ENCODE measurements around the gene SMIM35.

SMIM35 gene

DNA sequence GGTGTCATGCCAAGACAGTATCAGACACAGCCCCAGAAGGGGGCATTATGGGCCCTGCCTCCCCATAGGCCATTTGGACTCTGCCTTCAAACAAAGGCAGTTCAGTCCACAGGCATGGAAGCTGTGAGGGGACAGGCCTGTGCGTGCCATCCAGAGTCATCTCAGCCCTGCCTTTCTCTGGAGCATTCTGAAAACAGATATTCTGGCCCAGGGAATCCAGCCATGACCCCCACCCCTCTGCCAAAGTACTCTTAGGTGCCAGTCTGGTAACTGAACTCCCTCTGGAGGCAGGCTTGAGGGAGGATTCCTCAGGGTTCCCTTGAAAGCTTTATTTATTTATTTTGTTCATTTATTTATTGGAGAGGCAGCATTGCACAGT lies 85.9 kb downstream of the SMIM35 start:
- DNase-seq (ENCODE audit: low spot score in 2 of 2): no peak
- in situ Hi-C loops (cut with MboI; ENCODE audit: low sequenced_read_pairs): no loop called here
- Histone ChIP-seq H3K4me3 (no peak overlapping the region), H3K9me3 (no peaks in the 10 kb centered on the region), H3K27me3 (ENCODE audit: low read depth) (peaks cover 6% of the 10 kb centered on the region; the same call in 1 of the 2 replicates), H3K4me1 (no peaks in the 10 kb centered on the region), H3K36me3 (replicated peaks) (no peaks in the 10 kb centered on the region)

DNA sequence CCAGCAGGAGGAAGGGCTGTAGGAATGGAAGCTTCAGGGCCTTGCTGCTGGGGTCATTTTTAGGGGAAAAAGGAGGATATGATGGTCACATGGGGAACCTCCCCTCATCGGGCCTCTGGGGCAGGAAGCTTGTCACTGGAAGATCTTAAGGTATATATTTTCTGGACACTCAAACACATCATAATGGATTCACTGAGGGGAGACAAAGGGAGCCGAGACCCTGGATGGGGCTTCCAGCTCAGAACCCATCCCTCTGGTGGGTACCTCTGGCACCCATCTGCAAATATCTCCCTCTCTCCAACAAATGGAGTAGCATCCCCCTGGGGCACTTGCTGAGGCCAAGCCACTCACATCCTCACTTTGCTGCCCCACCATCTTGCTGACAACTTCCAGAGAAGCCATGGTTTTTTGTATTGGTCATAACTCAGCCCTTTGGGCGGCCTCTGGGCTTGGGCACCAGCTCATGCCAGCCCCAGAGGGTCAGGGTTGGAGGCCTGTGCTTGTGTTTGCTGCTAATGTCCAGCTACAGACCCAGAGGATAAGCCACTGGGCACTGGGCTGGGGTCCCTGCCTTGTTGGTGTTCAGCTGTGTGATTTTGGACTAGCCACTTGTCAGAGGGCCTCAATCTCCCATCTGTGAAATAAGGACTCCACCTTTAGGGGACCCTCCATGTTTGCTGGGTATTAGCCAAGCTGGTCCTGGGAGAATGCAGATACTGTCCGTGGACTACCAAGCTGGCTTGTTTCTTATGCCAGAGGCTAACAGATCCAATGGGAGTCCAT lies 86.5 kb downstream of the SMIM35 start:
- H3K4me3 ChIP-seq: no peak overlapping the region
- H3K27me3 ChIP-seq (ENCODE audit: low read depth): peaks cover 6% of the 10 kb centered on the region; the same call in 1 of the 2 replicates
- H3K9me3 ChIP-seq: no peaks in the 10 kb centered on the region
- H3K36me3 ChIP-seq (replicated peaks): no peaks in the 10 kb centered on the region
- DNase-seq (ENCODE audit: low spot score in 2 of 2): no peak
- H3K4me1 ChIP-seq: no peaks in the 10 kb centered on the region
- in situ Hi-C loops (cut with MboI; ENCODE audit: low sequenced_read_pairs): no loop called here

DNA sequence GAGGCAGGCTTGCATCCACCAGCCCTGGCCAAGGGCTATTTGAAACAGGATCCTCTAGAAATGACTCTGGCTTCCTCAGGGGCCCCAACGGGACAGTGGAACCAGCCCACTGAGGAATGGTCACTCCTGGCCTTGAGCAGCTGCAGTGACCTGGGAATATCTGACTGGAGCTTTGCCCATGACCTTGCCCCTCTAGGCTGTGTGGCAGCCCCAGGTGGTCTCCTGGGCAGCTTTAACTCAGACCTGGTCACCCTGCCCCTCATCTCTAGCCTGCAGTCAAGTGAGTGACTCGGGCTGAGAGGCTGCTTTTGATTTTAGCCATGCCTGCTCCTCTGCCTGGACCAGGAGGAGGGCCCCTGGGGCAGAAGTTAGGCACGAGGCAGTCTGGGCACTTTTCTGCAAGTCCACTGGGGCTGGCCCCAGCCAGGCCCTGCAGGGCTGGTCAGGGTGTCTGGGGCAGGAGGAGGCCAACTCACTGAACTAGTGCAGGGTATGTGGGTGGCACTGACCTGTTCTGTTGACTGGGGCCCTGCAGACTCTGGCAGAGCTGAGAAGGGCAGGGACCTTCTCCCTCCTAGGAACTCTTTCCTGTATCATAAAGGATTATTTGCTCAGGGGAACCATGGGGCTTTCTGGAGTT lies 87.3 kb downstream of the SMIM35 start:
- in situ Hi-C loops (cut with MboI; ENCODE audit: low sequenced_read_pairs): no loop called here
- no peak for DNase-seq (ENCODE audit: low spot score in 2 of 2)
- Histone ChIP-seq H3K4me1 (no peaks in the 10 kb centered on the region), H3K9me3 (no peaks in the 10 kb centered on the region), H3K4me3 (no peak overlapping the region), H3K27me3 (ENCODE audit: low read depth) (peaks cover 1% of the 10 kb centered on the region; the same call in 1 of the 2 replicates), H3K36me3 (replicated peaks) (no peaks in the 10 kb centered on the region)

DNA sequence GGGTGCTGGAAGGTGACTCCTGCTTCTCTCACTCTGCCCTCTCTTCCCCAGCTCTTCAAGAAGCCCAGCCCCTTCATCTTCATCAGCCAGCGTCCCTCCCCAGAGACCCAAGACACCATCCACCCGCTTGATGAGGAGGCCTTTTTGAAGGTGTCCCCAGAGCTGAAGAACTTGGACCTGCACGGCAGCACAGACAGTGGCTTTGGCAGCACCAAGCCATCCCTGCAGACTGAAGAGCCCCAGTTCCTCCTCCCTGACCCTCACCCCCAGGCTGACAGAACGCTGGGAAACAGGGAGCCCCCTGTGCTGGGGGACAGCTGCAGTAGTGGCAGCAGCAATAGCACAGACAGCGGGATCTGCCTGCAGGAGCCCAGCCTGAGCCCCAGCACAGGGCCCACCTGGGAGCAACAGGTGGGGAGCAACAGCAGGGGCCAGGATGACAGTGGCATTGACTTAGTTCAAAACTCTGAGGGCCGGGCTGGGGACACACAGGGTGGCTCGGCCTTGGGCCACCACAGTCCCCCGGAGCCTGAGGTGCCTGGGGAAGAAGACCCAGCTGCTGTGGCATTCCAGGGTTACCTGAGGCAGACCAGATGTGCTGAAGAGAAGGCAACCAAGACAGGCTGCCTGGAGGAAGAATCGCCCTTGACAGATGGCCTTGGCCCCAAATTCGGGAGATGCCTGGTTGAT lies 88.0 kb downstream of the SMIM35 start:
- in situ Hi-C loops (cut with MboI; ENCODE audit: low sequenced_read_pairs): no loop called here
- no peak for DNase-seq (ENCODE audit: low spot score in 2 of 2)
- Histone ChIP-seq H3K9me3 (no peaks in the 10 kb centered on the region), H3K36me3 (replicated peaks) (no peaks in the 10 kb centered on the region), H3K4me3 (no peak overlapping the region), H3K4me1 (no peaks in the 10 kb centered on the region), H3K27me3 (ENCODE audit: low read depth) (no peaks in the 10 kb centered on the region; the same call in 1 of the 2 replicates)

DNA sequence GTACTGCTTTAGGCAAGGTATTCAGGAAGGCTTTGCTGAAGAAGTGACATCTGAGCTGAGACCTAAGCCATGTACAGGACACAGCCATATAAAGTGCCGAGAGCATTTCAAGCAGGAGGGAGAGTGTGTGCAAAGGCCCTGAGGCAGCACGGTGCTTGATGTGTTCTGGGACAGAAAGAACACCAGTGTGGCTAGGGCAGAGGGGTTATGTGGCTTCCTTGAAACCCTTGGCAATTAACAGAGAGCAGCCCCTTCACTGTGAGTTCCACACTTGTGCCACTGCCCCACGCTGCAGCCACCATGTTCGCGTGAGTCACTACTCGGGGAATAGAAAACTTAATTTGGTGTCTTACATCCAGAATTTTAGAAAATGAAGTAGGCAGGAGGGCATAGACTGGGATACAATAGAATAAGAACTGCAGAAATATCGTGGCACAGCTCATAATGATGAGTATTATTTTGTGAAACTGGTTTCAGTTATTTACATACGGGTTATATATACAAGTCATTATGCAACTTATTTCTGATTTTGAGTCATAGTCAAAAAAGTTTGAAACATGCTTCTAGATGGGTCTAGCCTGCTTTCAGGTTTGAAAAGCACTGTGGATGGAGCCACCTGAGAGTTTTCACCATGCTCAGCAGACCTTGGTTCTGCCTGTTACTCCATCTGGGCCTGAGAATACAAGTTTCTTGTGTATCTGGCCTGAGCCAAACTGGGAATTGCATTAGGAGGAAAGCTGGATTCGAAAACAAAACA lies 88.8 kb downstream of the SMIM35 start:
- no peak overlapping the region for H3K4me3 ChIP-seq
- in situ Hi-C loops (cut with MboI; ENCODE audit: low sequenced_read_pairs): no loop called here
- H3K9me3 ChIP-seq: no peaks in the 10 kb centered on the region
- no peak for DNase-seq (ENCODE audit: low spot score in 2 of 2)
- no peaks in the 10 kb centered on the region for H3K4me1 ChIP-seq
- no peaks in the 10 kb centered on the region for H3K27me3 ChIP-seq (ENCODE audit: low read depth)
- H3K36me3 ChIP-seq (replicated peaks): no peaks in the 10 kb centered on the region

DNA sequence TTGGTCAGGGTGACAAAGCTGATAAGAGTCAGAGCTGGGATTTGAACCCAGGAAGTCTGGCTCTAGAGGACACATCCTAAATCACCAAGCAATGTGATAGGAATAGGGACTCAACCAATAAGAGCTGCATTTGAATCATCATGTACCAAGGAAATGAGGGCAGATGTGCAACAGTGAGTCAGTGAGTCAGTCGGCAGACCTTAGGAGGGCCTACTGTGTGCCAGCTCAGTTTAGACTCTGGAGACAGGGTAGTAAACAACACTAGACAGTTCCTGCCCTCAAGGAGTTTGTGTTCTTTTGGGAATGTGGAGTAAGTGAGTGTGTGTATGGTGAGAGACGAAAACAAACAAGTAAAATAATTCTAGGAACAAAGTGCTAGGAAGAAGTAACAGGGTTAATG lies 89.4 kb downstream of the SMIM35 start:
- H3K36me3 ChIP-seq (replicated peaks): no peaks in the 10 kb centered on the region
- no peaks in the 10 kb centered on the region for H3K4me1 ChIP-seq
- no peak overlapping the region for H3K4me3 ChIP-seq
- no peak for DNase-seq (ENCODE audit: low spot score in 2 of 2)
- in situ Hi-C loops (cut with MboI; ENCODE audit: low sequenced_read_pairs): no loop called here
- no peaks in the 10 kb centered on the region for H3K9me3 ChIP-seq
- H3K27me3 ChIP-seq (ENCODE audit: low read depth): peaks cover 1% of the 10 kb centered on the region; the same call in 1 of the 2 replicates

DNA sequence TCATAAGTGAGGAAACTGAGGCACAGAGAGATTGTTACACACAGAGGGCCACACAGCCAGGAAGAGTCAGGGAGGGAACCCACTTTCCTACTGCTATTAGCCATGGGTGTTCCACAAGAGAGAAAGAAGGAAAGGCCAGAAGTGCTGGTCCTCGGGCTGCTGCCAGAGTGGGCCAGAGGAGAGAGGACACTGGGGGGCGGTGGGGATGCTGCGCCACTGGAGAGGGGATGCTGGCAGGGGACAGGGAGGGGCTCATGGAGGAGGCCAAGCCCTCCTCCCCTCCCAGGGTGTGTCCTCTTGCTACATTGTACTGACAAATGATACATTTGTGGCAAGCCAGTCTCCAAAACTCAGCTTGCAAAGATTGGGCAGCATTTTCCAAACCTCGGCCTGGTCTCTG lies 90.7 kb downstream of the SMIM35 start:
- Histone ChIP-seq H3K36me3 (replicated peaks) (no peaks in the 10 kb centered on the region), H3K4me3 (no peak overlapping the region), H3K27me3 (ENCODE audit: low read depth) (peaks cover 2% of the 10 kb centered on the region; the same call in 1 of the 2 replicates), H3K4me1 (no peaks in the 10 kb centered on the region), H3K9me3 (no peaks in the 10 kb centered on the region)
- DNase-seq (ENCODE audit: low spot score in 2 of 2): no peak
- in situ Hi-C loops (cut with MboI; ENCODE audit: low sequenced_read_pairs): no loop called here

DNA sequence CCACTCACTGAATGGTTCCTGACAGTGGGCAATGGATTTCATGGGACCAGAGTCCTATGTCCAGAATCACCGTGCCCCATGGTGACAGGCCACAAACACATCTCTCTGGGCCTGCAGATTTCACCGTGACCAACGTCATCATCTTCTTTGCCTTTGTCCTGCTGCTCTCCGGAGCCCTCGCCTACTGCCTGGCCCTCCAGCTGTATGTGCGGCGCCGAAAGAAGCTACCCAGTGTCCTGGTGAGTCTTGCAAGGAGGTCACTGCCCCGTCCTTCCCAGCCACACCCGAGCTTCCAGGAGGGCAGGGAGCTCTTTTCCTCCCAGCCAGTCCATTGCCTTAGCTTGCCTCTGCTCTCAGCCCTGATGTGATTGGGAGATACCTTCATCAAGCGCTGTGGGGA lies 91.3 kb downstream of the SMIM35 start:
- H3K36me3 ChIP-seq (replicated peaks): no peaks in the 10 kb centered on the region
- H3K4me3 ChIP-seq: no peak overlapping the region
- H3K9me3 ChIP-seq: no peaks in the 10 kb centered on the region
- H3K4me1 ChIP-seq: no peaks in the 10 kb centered on the region
- peaks cover 2% of the 10 kb centered on the region; the same call in 1 of the 2 replicates for H3K27me3 ChIP-seq (ENCODE audit: low read depth)
- in situ Hi-C loops (cut with MboI; ENCODE audit: low sequenced_read_pairs): no loop called here
- DNase-seq (ENCODE audit: low spot score in 2 of 2): no peak

DNA sequence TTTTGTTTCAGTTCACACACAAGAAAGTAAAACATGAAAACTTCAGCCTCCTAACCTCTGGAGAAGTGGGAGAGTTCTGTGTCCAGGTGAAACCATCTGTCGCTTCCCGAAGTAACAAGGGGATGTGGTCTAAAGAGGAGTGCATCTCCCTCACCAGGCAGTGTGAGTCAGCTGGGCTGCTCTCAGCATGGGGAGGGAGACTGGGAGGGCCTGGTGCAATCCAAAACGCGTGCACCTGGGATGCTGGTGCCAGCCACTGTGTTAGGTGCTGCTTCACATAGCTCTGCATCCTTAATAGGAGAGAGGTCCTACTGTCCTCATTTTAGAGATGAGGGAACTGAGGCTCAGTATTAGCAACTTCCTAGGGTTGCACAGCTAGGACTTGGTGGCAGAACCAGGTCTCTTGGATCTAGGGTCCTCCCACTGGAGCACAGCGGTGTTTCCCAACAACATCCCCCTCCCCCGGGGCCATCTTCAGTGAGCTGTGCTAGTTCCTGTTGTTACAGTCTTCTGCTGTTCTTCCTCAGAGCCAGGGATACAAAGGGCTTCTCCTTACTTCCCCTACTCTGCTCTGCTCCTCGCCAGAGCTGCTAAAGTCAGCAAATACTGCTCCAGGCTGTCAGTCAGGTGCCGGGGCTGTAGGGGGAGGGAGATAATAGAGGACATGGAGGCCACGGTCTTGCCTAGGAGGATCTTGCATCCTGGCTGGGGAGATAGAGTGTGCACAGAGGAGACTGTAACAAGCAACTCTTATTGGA lies 92.6 kb downstream of the SMIM35 start:
- no peak overlapping the region for H3K4me3 ChIP-seq

DNA sequence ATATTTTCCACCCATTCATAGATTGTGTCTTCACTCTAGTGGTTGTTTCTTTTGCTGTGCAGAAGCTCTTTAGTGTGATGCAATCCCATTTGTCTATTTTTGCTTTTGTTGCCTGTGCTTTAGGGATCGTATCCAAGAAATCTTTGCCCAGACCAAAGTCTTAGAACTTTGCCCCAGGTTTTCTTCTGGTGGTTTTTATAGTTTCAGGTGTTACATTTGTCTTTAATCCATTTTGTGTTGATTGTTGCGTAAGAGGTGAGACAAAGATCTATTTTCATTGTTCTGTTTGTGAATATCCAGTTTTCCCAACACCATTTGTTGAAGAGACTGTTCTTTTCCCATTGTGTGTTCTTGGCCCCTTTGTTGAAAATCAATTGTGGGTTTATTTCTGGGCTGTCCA lies 94.1 kb downstream of the SMIM35 start:
- peaks cover 2% of the 10 kb centered on the region for H3K27me3 ChIP-seq (ENCODE audit: low read depth)
- in situ Hi-C loops (cut with MboI; ENCODE audit: low sequenced_read_pairs): no loop called here
- H3K9me3 ChIP-seq: no peaks in the 10 kb centered on the region
- H3K4me3 ChIP-seq: no peak overlapping the region
- no peaks in the 10 kb centered on the region for H3K36me3 ChIP-seq (replicated peaks)
- no peaks in the 10 kb centered on the region for H3K4me1 ChIP-seq
- no peak for DNase-seq (ENCODE audit: low spot score in 2 of 2)

More for the DNA sequence above, 92.6 kb downstream of the SMIM35 start:
- Histone ChIP-seq H3K4me1 (no peaks in the 10 kb centered on the region), H3K9me3 (no peaks in the 10 kb centered on the region), H3K36me3 (replicated peaks) (no peaks in the 10 kb centered on the region), H3K27me3 (ENCODE audit: low read depth) (peaks cover 2% of the 10 kb centered on the region; the same call in 1 of the 2 replicates)
- DNase-seq (ENCODE audit: low spot score in 2 of 2): no peak
- in situ Hi-C loops (cut with MboI; ENCODE audit: low sequenced_read_pairs): no loop called here

DNA sequence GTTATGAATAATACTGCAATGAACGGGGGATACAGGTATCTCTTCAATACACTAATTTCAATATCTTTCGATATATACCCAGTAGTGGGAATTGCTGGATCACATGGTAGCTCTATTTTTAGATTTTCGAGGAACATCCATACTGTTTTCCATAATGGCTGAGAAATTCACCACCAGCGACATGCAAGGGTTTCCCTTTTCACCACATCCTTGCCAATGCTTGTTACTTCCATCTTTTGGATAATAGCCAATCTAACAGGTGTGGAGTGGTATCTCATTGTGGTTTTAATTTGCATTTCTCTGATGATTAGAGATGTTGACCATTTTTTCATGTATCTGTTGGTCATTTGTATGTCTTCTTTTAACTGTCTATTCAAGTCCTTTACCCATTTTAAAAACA lies 94.6 kb downstream of the SMIM35 start:
- Histone ChIP-seq H3K4me1 (no peaks in the 10 kb centered on the region), H3K9me3 (no peaks in the 10 kb centered on the region), H3K27me3 (ENCODE audit: low read depth) (peaks cover 2% of the 10 kb centered on the region), H3K4me3 (no peak overlapping the region), H3K36me3 (replicated peaks) (no peaks in the 10 kb centered on the region)
- in situ Hi-C loops (cut with MboI; ENCODE audit: low sequenced_read_pairs): no loop called here
- DNase-seq (ENCODE audit: low spot score in 2 of 2): no peak

DNA sequence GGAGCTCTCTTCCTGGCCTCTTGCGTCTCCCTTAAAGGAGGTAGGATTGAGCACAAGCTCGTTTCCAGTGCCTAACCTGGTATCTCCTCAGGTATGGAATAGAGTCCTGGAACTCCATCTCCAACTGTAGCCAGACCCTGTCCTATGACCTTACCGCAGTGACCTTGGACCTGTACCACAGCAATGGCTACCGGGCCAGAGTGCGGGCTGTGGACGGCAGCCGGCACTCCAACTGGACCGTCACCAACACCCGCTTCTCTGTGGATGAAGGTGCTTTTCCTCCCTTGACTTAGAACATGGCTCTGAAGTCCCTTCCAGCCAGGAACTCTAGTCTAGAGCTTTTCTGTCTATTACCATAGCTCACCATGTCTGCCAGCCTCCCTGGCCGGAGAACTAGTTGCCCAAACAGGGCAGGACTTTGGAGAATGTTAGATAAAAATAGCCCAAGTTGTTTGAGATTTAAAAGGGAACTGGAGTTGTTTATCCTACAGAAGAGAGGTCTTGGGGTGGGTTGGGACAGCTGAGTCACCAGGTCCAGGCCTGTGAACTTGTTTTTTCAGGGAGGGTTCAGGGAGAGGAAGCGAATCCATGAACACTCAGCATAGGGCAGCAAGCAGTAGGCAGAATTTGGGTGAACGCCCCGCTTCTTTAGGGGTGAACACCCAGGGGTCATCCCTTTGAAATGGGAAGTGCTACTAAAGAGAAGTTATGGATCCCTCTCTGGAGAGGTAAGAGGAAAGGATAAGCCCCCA lies 97.2 kb downstream of the SMIM35 start:
- H3K27me3 ChIP-seq (ENCODE audit: low read depth): peaks cover 2% of the 10 kb centered on the region
- no peaks in the 10 kb centered on the region for H3K36me3 ChIP-seq (replicated peaks)
- H3K4me3 ChIP-seq: no peak overlapping the region
- no peak for DNase-seq (ENCODE audit: low spot score in 2 of 2)
- no peaks in the 10 kb centered on the region for H3K9me3 ChIP-seq
- in situ Hi-C loops (cut with MboI; ENCODE audit: low sequenced_read_pairs): no loop called here
- H3K4me1 ChIP-seq: peaks cover 8% of the 10 kb centered on the region
